ENCODE results near the gene UNC79.

The UNC79 gene

DNA sequence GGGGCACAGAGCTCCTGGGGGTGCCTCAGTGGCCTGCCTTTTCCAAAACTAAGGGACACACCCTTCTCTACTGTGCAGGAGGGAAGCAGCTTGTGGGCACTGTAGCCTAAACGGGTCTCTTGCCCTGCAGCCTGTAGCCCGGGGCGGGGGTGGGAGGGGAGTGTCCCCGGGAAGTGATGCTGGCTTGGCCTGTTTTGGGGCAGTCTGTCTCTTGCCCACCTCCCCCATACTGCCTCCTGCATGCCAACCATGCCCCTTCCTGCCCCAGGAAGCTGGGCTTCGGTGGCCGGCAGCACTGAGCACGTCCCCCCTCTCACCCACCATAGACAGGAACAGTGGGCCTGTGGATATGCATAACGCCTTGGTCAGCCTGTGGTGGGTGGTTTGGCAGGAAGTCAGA, 314.1 kb downstream of the UNC79 start:
- TF ChIP-seq ISL1 (CRISPR knock-in tag; IDR thresholded peaks at IDR 0.05) (no peak), OSR1 (CRISPR knock-in tag; IDR thresholded peaks at IDR 0.05) (no peak), SNAI2 (CRISPR knock-in tag; IDR thresholded peaks at IDR 0.05) (no peak), CSDC2 (CRISPR knock-in tag; IDR thresholded peaks at IDR 0.05) (no peak), ZNF70 (CRISPR knock-in tag; IDR thresholded peaks at IDR 0.05) (no peak), RARB (CRISPR knock-in tag; IDR thresholded peaks at IDR 0.05) (no peak), ARNTL (CRISPR knock-in tag; IDR thresholded peaks at IDR 0.05; ENCODE audit: borderline replicate concordance, low read depth) (no peak), ZNF8 (CRISPR knock-in tag; IDR thresholded peaks at IDR 0.05) (no peak), ZFP30 (CRISPR knock-in tag; IDR thresholded peaks at IDR 0.05) (no peak), ZNF565 (CRISPR knock-in tag; conservative IDR thresholded peaks at IDR 0.05; ENCODE audit: low read depth) (no peak), BACH2 (CRISPR knock-in tag; IDR thresholded peaks at IDR 0.05; ENCODE audit: borderline replicate concordance) (no peak), ZC3H10 (CRISPR knock-in tag; IDR thresholded peaks at IDR 0.05) (no peak), ZFP3 (CRISPR knock-in tag; IDR thresholded peaks at IDR 0.05) (no peak), PPARA (CRISPR knock-in tag; IDR thresholded peaks at IDR 0.05; ENCODE audit: borderline replicate concordance) (no peak)
- TF ChIP-seq, protein P1, sequence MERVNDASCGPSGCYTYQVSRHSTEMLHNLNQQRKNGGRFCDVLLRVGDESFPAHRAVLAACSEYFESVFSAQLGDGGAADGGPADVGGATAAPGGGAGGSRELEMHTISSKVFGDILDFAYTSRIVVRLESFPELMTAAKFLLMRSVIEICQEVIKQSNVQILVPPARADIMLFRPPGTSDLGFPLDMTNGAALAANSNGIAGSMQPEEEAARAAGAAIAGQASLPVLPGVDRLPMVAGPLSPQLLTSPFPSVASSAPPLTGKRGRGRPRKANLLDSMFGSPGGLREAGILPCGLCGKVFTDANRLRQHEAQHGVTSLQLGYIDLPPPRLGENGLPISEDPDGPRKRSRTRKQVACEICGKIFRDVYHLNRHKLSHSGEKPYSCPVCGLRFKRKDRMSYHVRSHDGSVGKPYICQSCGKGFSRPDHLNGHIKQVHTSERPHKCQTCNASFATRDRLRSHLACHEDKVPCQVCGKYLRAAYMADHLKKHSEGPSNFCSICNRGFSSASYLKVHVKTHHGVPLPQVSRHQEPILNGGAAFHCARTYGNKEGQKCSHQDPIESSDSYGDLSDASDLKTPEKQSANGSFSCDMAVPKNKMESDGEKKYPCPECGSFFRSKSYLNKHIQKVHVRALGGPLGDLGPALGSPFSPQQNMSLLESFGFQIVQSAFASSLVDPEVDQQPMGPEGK (CRISPR knock-in tag; IDR thresholded peaks at IDR 0.05; ENCODE audit: borderline replicate concordance) = no peak
- TF ChIP-seq, protein P2, sequence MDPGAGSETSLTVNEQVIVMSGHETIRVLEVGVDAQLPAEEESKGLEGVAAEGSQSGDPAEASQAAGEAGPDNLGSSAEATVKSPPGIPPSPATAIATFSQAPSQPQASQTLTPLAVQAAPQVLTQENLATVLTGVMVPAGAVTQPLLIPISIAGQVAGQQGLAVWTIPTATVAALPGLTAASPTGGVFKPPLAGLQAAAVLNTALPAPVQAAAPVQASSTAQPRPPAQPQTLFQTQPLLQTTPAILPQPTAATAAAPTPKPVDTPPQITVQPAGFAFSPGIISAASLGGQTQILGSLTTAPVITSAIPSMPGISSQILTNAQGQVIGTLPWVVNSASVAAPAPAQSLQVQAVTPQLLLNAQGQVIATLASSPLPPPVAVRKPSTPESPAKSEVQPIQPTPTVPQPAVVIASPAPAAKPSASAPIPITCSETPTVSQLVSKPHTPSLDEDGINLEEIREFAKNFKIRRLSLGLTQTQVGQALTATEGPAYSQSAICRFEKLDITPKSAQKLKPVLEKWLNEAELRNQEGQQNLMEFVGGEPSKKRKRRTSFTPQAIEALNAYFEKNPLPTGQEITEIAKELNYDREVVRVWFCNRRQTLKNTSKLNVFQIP (CRISPR knock-in tag; IDR thresholded peaks at IDR 0.05; ENCODE audit: borderline replicate concordance, low read depth) = no peak
- TF ChIP-seq, protein P3, sequence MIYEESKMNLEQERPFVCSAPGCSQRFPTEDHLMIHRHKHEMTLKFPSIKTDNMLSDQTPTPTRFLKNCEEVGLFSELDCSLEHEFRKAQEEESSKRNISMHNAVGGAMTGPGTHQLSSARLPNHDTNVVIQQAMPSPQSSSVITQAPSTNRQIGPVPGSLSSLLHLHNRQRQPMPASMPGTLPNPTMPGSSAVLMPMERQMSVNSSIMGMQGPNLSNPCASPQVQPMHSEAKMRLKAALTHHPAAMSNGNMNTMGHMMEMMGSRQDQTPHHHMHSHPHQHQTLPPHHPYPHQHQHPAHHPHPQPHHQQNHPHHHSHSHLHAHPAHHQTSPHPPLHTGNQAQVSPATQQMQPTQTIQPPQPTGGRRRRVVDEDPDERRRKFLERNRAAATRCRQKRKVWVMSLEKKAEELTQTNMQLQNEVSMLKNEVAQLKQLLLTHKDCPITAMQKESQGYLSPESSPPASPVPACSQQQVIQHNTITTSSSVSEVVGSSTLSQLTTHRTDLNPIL (CRISPR knock-in tag; IDR thresholded peaks at IDR 0.05; ENCODE audit: low read depth) = no peak
- TF ChIP-seq, protein P4, sequence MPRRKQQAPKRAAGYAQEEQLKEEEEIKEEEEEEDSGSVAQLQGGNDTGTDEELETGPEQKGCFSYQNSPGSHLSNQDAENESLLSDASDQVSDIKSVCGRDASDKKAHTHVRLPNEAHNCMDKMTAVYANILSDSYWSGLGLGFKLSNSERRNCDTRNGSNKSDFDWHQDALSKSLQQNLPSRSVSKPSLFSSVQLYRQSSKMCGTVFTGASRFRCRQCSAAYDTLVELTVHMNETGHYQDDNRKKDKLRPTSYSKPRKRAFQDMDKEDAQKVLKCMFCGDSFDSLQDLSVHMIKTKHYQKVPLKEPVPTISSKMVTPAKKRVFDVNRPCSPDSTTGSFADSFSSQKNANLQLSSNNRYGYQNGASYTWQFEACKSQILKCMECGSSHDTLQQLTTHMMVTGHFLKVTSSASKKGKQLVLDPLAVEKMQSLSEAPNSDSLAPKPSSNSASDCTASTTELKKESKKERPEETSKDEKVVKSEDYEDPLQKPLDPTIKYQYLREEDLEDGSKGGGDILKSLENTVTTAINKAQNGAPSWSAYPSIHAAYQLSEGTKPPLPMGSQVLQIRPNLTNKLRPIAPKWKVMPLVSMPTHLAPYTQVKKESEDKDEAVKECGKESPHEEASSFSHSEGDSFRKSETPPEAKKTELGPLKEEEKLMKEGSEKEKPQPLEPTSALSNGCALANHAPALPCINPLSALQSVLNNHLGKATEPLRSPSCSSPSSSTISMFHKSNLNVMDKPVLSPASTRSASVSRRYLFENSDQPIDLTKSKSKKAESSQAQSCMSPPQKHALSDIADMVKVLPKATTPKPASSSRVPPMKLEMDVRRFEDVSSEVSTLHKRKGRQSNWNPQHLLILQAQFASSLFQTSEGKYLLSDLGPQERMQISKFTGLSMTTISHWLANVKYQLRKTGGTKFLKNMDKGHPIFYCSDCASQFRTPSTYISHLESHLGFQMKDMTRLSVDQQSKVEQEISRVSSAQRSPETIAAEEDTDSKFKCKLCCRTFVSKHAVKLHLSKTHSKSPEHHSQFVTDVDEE (CRISPR knock-in tag; IDR thresholded peaks at IDR 0.05) = no peak
- ATAC-seq = no peak

DNA sequence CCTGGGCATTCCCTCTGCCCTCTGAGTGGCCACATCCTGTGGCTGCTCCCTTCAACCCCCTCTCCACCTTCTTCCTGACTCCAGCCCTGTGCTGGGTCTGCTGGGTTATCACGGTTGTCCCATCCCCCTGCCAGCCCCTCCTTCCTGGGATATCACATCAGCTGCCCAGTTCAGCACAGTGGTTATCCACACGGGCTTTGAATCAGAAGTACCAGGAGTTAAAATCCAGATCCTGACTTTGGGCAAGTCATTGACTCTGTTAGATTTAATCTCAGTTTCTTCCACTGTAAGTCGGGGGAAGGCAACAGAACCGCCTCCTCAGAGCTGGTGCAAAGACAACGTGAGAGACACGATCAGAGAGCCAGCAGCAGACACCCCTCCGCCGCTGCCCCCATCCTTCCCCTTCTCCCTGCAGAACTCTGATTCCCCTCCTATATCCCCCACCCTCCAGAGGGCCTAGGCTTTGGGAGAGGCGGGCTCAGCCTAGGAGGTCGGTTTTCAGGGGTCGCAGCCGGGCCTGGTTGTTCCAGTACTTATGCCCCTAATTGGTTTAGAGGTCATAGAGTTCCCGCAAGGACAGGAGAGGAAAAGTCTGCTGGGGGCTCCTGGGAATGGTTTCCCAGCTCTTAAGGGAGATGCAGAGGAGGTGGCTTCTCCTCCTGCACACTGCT, 315.0 kb downstream of the UNC79 start:
- no peak for ATAC-seq
- TF ChIP-seq, protein P5, sequence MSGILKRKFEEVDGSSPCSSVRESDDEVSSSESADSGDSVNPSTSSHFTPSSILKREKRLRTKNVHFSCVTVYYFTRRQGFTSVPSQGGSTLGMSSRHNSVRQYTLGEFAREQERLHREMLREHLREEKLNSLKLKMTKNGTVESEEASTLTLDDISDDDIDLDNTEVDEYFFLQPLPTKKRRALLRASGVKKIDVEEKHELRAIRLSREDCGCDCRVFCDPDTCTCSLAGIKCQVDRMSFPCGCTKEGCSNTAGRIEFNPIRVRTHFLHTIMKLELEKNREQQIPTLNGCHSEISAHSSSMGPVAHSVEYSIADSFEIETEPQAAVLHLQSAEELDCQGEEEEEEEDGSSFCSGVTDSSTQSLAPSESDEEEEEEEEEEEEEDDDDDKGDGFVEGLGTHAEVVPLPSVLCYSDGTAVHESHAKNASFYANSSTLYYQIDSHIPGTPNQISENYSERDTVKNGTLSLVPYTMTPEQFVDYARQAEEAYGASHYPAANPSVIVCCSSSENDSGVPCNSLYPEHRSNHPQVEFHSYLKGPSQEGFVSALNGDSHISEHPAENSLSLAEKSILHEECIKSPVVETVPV (CRISPR knock-in tag; IDR thresholded peaks at IDR 0.05) = no peak
- TF ChIP-seq ZC3H10 (CRISPR knock-in tag; IDR thresholded peaks at IDR 0.05) (no peak), BACH2 (CRISPR knock-in tag; IDR thresholded peaks at IDR 0.05; ENCODE audit: borderline replicate concordance) (no peak), SNAI2 (CRISPR knock-in tag; IDR thresholded peaks at IDR 0.05) (no peak), OSR1 (CRISPR knock-in tag; IDR thresholded peaks at IDR 0.05) (no peak), PPARA (CRISPR knock-in tag; IDR thresholded peaks at IDR 0.05; ENCODE audit: borderline replicate concordance) (no peak), ZFP3 (CRISPR knock-in tag; IDR thresholded peaks at IDR 0.05) (no peak), ESRRG (CRISPR knock-in tag; IDR thresholded peaks at IDR 0.05) (no peak), ZNF8 (CRISPR knock-in tag; IDR thresholded peaks at IDR 0.05) (no peak), GLIS3 (CRISPR knock-in tag; IDR thresholded peaks at IDR 0.05) (no peak)
- TF ChIP-seq, protein P2 (CRISPR knock-in tag; IDR thresholded peaks at IDR 0.05; ENCODE audit: borderline replicate concordance, low read depth) = no peak
- TF ChIP-seq, protein P1 (CRISPR knock-in tag; IDR thresholded peaks at IDR 0.05; ENCODE audit: borderline replicate concordance) = no peak
- TF ChIP-seq, protein P3 (CRISPR knock-in tag; IDR thresholded peaks at IDR 0.05; ENCODE audit: low read depth) = no peak
